Heart right ventricle (tissue), 16 donors: ENCODE data around the gene CALCOCO2. TPM values are rescaled to one million over a fixed set of nuclear protein-coding genes. Genes with fewer than 3 reads are reported as not detected.
A peak's percentile ranks its signal among the peaks of the same experiment; 100 is the strongest.

Experiments
- ATAC-seq, 8 donors: fragments of 200-7000 bp; cut with Tn5 transposase; one replicate each; pipeline ENCODE4 v1.9.1; 2020; ENCODE audit warnings: mild to moderate bottlenecking in 8 of 8, moderate library complexity in 8 of 8, moderate number of reproducible peaks in 1 of 8
- DNase-seq, 2 donors: peaks; one replicate each; pipeline ENCODE4 v3.0.0-alpha.2; 2020
- H3K27ac ChIP-seq, 10 donors: fragments of 200-600 bp; sonication (generic) in 2 of 10; one replicate each; pipeline versions ENCODE4 v1.5.0 to v1.8.0; 2020 to 2022; ENCODE audit warnings: mild to moderate bottlenecking in 3 of 10
- H3K27me3 ChIP-seq, 7 donors: fragments of 200-600 bp; one replicate each; pipeline ENCODE4 v1.8.0; 2021 to 2022; ENCODE audit warnings: mild to moderate bottlenecking in 2 of 7
- H3K36me3 ChIP-seq, 9 donors: fragments of 200-600 bp; sonication (generic) in 1 of 9; one replicate each; pipeline versions ENCODE4 v1.5.0 to v1.8.0; 2020 to 2022; ENCODE audit warnings: mild to moderate bottlenecking in 2 of 9
- H3K4me1 ChIP-seq, 9 donors: fragments of 200-600 bp; sonication (generic) in 1 of 9; one replicate each; pipeline versions ENCODE4 v1.5.0 to v1.8.0; 2020 to 2022; ENCODE audit warnings: mild to moderate bottlenecking in 4 of 9
- H3K4me3 ChIP-seq, 10 donors: fragments of 200-600 bp; sonication (generic) in 2 of 10; one replicate each; pipeline versions ENCODE4 v1.5.0 to v1.8.0; 2020 to 2022; ENCODE audit warnings: mild to moderate bottlenecking in 7 of 10, moderate library complexity in 2 of 10
- H3K9me3 ChIP-seq, 11 donors: fragments of 200-600 bp in 10 of 11; sonication (generic) in 2 of 11; one replicate each; pipeline versions ENCODE4 v1.5.0 to v1.8.0; 2013 to 2022; ENCODE audit warnings: mild to moderate bottlenecking in 2 of 11, control low read depth in 1 of 11, moderate library complexity in 1 of 11
- CTCF ChIP-seq, 9 donors: fragments of 200-600 bp; sonication (generic) in 2 of 9; IDR thresholded peaks; one replicate each; pipeline versions ENCODE4 v1.5.0 to v1.8.0; 2021 to 2022; ENCODE audit warnings: antibody characterized with exemption in 9 of 9, mild to moderate bottlenecking in 5 of 9, moderate library complexity in 1 of 9
- WGBS, 2 donors: extraction: QIAGEN DNeasy Blood & Tissue Kit; methylation state at CpG; one replicate each; pipeline ENCODE4 v1.1.7; 2013; ENCODE audit warnings: inconsistent platforms in 1 of 2; 5-methylcytosine and 5-hydroxymethylcytosine counted together
- intact Hi-C, 10 donors: fragments of 100-400 bp; cut with DNase I; formaldehyde crosslinking; loops; one replicate each; pipeline versions ENCODE4 v1.11.1 to v1.14.2; 2022
- polyA plus RNA-seq, 2 donors: library from polyadenylated mRNA; stranded (reverse); fragments of 200-250 nt; gene quantifications; one replicate each; pipeline ENCODE4 v1.2.3, GENCODE V29; 2013
- total RNA-seq, 10 donors: library from RNA; stranded (reverse); fragmentation: NEBNext Ultra II Directional in 3 of 10; extraction: Animal tissue kit (Norgen Biotek cat#: 25700) in 3 of 10; gene quantifications; one replicate each; pipeline versions ENCODE4 v1.2.1 to v1.2.4, GENCODE V29; 2021 to 2023
- donor health status: Arrhythmogenic right ventricular cardiomyopathy.
- donor health status: ischemic (EF 13 %, LVEDD 7.1; RV severe dilation, severe dysfunction).
- donor health status: healthy with polysubstance abuse.
- donor health status: DM: no; HTN: yes; CAD: no.
- donor health status: DM: no; HTN: no; CAD: no.
- donor health status: ischemic (EF 25% LVEDD 6.9; RV normal size, moderate dysfunction).
- donor health status: ischemic (EF 25% LVEDD 5.7; RV mildly dilated, moderate dysfunction).
- donor health status: healthy.
- donor health status: DM: yes; HTN: yes; CAD: no.
- donor health status: Ischemic cardiomyopathy.
- donor health status: ischemic (EF 35%, LVEDD 5.7; RV mildly dilated, moderate dysfunction).
- donor health status: nonischemic (EF 11% LVEDD 7.7; RV severe dilation, severe dysfunction).
- donor health status: DM: yes; HTN: yes; CAD: no.
- donor health status: PGD.
- donor health status: ischemic (EF 29% LVEDD 5.4; RV normal size, mild dysfunction).
- donor health status: nonischemic (EF 23%, LVEDD 6.1; RV moderate dilation, normal function).

Gene CALCOCO2
- total and polyA plus RNA-seq, 12 donors: 79.7 to 412 (median 247) TPM

GRCh38 chr17:48892940-48893645, 62.3 kb downstream of the CALCOCO2 start:
- H3K27ac ChIP-seq: peak overlapping the region; percentile 57 to 93 (median 88)
- H3K9me3 ChIP-seq: no peaks in the 10 kb centered on the region
- H3K4me3 ChIP-seq: peak overlapping the region; percentile 70 to 91 (median 77)
- peaks cover 0 to 40% (median 22%) of the 10 kb centered on the region in 9 donors for H3K36me3 ChIP-seq
- intact Hi-C loops: loop anchor here in 5 of 10 donors (1.0 to 10.0 kb wide), 4 partner anchors 15 to 142 kb away; partner anchors contain the start of genes UBE2Z (in 4 of the 5) and SNF8 (in 1 of the 5)
- WGBS, 2 donors: 1% methylated on average over 24 of the region's 24 CpGs
- H3K4me1 ChIP-seq: peaks cover 0 to 29% (median 24%) of the 10 kb centered on the region in 9 donors
- ATAC-seq (peak in 2 of 8 donors; percentile 3 to 27), DNase-seq (peak in 1 of 2 donors; percentile 25)
- no peaks in the 10 kb centered on the region for H3K27me3 ChIP-seq
- TF ChIP-seq CTCF (IDR thresholded peaks at IDR 0.05): no peak

- Histone ChIP-seq H3K36me3 (peaks cover 0 to 45% (median 26%) of the 10 kb centered on the region in 9 donors), H3K4me1 (peaks cover 0 to 29% (median 24%) of the 10 kb centered on the region in 9 donors), H3K27ac (peak overlapping the region in 9 of 10 donors; percentile 82 to 93 (median 88)), H3K4me3 (peak overlapping the region; percentile 70 to 91 (median 77)), H3K27me3 (no peaks in the 10 kb centered on the region), H3K9me3 (no peaks in the 10 kb centered on the region)
- 55 to 58% methylated on average over 5 of the region's 5 CpGs for WGBS, 2 donors
- intact Hi-C loops: loop anchor here in 5 of 10 donors (1.0 to 10.0 kb wide), 4 partner anchors 14 to 141 kb away; partner anchors contain the start of genes UBE2Z (in 4 of the 5) and SNF8 (in 1 of the 5)
- DNase-seq (no peak), ATAC-seq (no peak)
- no peak for TF ChIP-seq CTCF (IDR thresholded peaks at IDR 0.05)
Measured at GRCh38 chr17:48893646-48894508, 63.0 kb downstream of the CALCOCO2 start.

GRCh38 chr17:48894886-48895285, 64.1 kb downstream of the CALCOCO2 start:
- WGBS, 2 donors: 77 to 86% methylated on average over 3 of the region's 3 CpGs
- peaks cover 0 to 29% (median 24%) of the 10 kb centered on the region in 9 donors for H3K4me1 ChIP-seq
- intact Hi-C loops: loop anchor here in 2 of 10 donors (5.0 to 10.0 kb wide), 2 partner anchors 47 to 140 kb away; partner anchors contain the start of gene SNF8 (in 1 of the 2)
- DNase-seq (no peak), ATAC-seq (no peak)
- H3K27me3 ChIP-seq: no peaks in the 10 kb centered on the region
- peak overlapping the region in 1 of 10 donors; percentile 86 for H3K27ac ChIP-seq
- peaks cover 0 to 45% (median 26%) of the 10 kb centered on the region in 9 donors for H3K36me3 ChIP-seq
- no peak overlapping the region for H3K4me3 ChIP-seq
- H3K9me3 ChIP-seq: no peaks in the 10 kb centered on the region
- TF ChIP-seq CTCF (IDR thresholded peaks at IDR 0.05): no peak

- ATAC-seq (no peak), DNase-seq (no peak)
- H3K36me3 ChIP-seq: peaks cover 0 to 24% (median 11%) of the 10 kb centered on the region in 9 donors
- H3K27me3 ChIP-seq: no peaks in the 10 kb centered on the region
- H3K4me3 ChIP-seq: no peak overlapping the region
- TF ChIP-seq CTCF (IDR thresholded peaks at IDR 0.05): no peak
- 62 to 74% methylated on average over 1 of the region's 1 CpG for WGBS, 2 donors
- H3K27ac ChIP-seq: no peak overlapping the region
- no peaks in the 10 kb centered on the region for H3K9me3 ChIP-seq
- intact Hi-C loops: no loop called here
- H3K4me1 ChIP-seq: no peaks in the 10 kb centered on the region
Measured at GRCh38 chr17:48901241-48901640, 70.4 kb downstream of the CALCOCO2 start.
